Measurements from ENCODE around the gene LDLRAP1. TPM values are rescaled to one million over a fixed set of nuclear protein-coding genes. Genes with fewer than 3 reads are reported as not detected.
A peak's percentile ranks its signal among the peaks of the same experiment; 100 is the strongest.

LDLRAP1 gene
- total and polyA plus RNA-seq, 9 of the 15 experiments (the other 6 are each of a cell fraction or from before 2014, with no cell fraction given) = 0.56 to 29.6 (median 16.2) TPM

GRCh38 chr1:25546193-25546592 is 2.8 kb downstream of the LDLRAP1 start:
- Histone ChIP-seq H3K4me3 (no peak overlapping the region), H3K79me2 (ENCODE audit: control insufficient read depth, insufficient read depth, low read length) (peaks cover 52% of the 10 kb centered on the region), H2AFZ (ENCODE audit: low read depth, low read length) (no peak overlapping the region), H3K36me3 (ENCODE audit: control insufficient read depth, insufficient read depth, low read length) (no peaks in the 10 kb centered on the region), H3K9me3 (replicated peaks; ENCODE audit: control insufficient read depth, insufficient read depth, low read depth, low read length) (no peaks in the 10 kb centered on the region), H3K4me2 (ENCODE audit: insufficient read depth, low read length) (no peak overlapping the region), H3K27ac (ENCODE audit: extremely low read depth, low read depth, low read length) (no peak overlapping the region), H3K27me3 (ENCODE audit: control insufficient read depth in 2 of 2, insufficient read depth in 2 of 2, low read length in 2 of 2) (no peaks in the 10 kb centered on the region), H3K4me1 (replicated peaks in 1 of 2; ENCODE audit: control insufficient read depth in 2 of 2, insufficient read depth in 2 of 2, low read length in 2 of 2) (peaks cover 51 to 60% of the 10 kb centered on the region in 2 experiments), H4K20me1 (replicated peaks; ENCODE audit: control insufficient read depth, insufficient read depth, low read length) (no peaks in the 10 kb centered on the region; the same call in 1 of the 2 replicates), H3K9me1 (ENCODE audit: control insufficient read depth, insufficient read depth, low read length) (peaks cover 6% of the 10 kb centered on the region), H3K9ac (ENCODE audit: insufficient read depth in 1 of 2, low read depth in 2 of 2, low read length in 2 of 2) (peak overlapping the region in 1 of 2 experiments; percentile 46; a peak in 2 of 4 replicates)
- POLR2A ChIA-PET = interaction anchor here (0.7 to 1.2 kb wide), 4 partner anchors 9 to 114 kb away, joined by 3 to 8 read pairs (median 3); no protein-coding TSS in a partner anchor
- in situ Hi-C loops (cut with MboI) = no loop called here
- TF ChIP-seq RBM25 (IDR thresholded peaks at IDR 0.05; ENCODE audit: low read depth, low read length, severe bottlenecking) = peak; percentile 92
- TF ChIP-seq BMI1 (IDR thresholded peaks at IDR 0.05; ENCODE audit: low read length) = no peak
- TF ChIP-seq ZFP36 (IDR thresholded peaks at IDR 0.05; ENCODE audit: low read depth, low read length, partially characterized antibody) = peak; percentile 83
- CTCF ChIA-PET (ENCODE audit: low intra/inter-chr PET ratio) = no interaction called here
- no peak for FAIRE-seq
- no peak for ATAC-seq
- no peak for DNase-seq (ENCODE audit: extremely low read depth in 1 of 4, low spot score in 3 of 4)
- no TSS peak for BruUV-seq (replicated peaks)
- WGBS (ENCODE audit: insufficient coverage, low coverage, missing lambda C conversion rate) = 31% methylated on average over 1 of the region's 1 CpG
- intact Hi-C loops (cut with micrococcal nuclease) = loop anchor here (10.0 kb wide), 1 partner anchor 149 kb away; no protein-coding TSS in a partner anchor

GRCh38 chr1:25548601-25549000 is 5.2 kb downstream of the LDLRAP1 start:
- Histone ChIP-seq H3K36me3 (ENCODE audit: control insufficient read depth, insufficient read depth, low read length) (no peaks in the 10 kb centered on the region), H3K9me3 (replicated peaks; ENCODE audit: control insufficient read depth, insufficient read depth, low read depth, low read length) (no peaks in the 10 kb centered on the region), H3K9me1 (ENCODE audit: control insufficient read depth, insufficient read depth, low read length) (peaks cover 6% of the 10 kb centered on the region), H3K79me2 (ENCODE audit: control insufficient read depth, insufficient read depth, low read length) (peaks cover 58% of the 10 kb centered on the region), H3K27me3 (ENCODE audit: control insufficient read depth in 2 of 2, insufficient read depth in 2 of 2, low read length in 2 of 2) (no peaks in the 10 kb centered on the region), H3K9ac (ENCODE audit: insufficient read depth in 1 of 2, low read depth in 2 of 2, low read length in 2 of 2) (peak overlapping the region in 1 of 2 experiments; percentile 61; a peak in 3 of 4 replicates), H3K4me2 (ENCODE audit: insufficient read depth, low read length) (peak overlapping the region; percentile 65; the same call in 1 of the 2 replicates), H3K4me3 (no peak overlapping the region), H3K4me1 (replicated peaks in 1 of 2; ENCODE audit: control insufficient read depth in 2 of 2, insufficient read depth in 2 of 2, low read length in 2 of 2) (peaks cover 50 to 62% of the 10 kb centered on the region in 2 experiments), H2AFZ (ENCODE audit: low read depth, low read length) (0 out of 2 replicates have a peak overlapping the region, but pooled peaks have one; percentile 75), H4K20me1 (replicated peaks; ENCODE audit: control insufficient read depth, insufficient read depth, low read length) (no peaks in the 10 kb centered on the region; the same call in none of the 2 replicates), H3K27ac (ENCODE audit: extremely low read depth, low read depth, low read length) (peak overlapping the region; percentile 85)
- ChIA-PET CTCF (ENCODE audit: low intra/inter-chr PET ratio) (no interaction called here), POLR2A (interaction anchor here (0.6 to 3.0 kb wide), 10 partner anchors 9 to 1214 kb away, joined by 3 to 31 read pairs (median 3); no protein-coding TSS in a partner anchor)
- no peak for ATAC-seq
- TF ChIP-seq BRD4 (IDR thresholded peaks at IDR 0.05) = no peak
- no peak for TF ChIP-seq ZZZ3 (IDR thresholded peaks at IDR 0.05)
- TF ChIP-seq SIN3B (IDR thresholded peaks at IDR 0.05; ENCODE audit: low read depth) = no peak
- in situ Hi-C loops (cut with MboI) (no loop called here), intact Hi-C loops (cut with micrococcal nuclease) (loop anchor here (10.0 kb wide), 1 partner anchor 146 kb away; no protein-coding TSS in a partner anchor)
- FAIRE-seq = peak; percentile 6
- no TSS peak for BruUV-seq (replicated peaks)
- WGBS (ENCODE audit: insufficient coverage, low coverage, missing lambda C conversion rate) = 50% methylated on average over 4 of the region's 4 CpGs
- no peak for DNase-seq (ENCODE audit: extremely low read depth in 1 of 4, low spot score in 3 of 4)

Data from K562 (cell line).